ENCODE results near the gene WARS2.

DNA sequence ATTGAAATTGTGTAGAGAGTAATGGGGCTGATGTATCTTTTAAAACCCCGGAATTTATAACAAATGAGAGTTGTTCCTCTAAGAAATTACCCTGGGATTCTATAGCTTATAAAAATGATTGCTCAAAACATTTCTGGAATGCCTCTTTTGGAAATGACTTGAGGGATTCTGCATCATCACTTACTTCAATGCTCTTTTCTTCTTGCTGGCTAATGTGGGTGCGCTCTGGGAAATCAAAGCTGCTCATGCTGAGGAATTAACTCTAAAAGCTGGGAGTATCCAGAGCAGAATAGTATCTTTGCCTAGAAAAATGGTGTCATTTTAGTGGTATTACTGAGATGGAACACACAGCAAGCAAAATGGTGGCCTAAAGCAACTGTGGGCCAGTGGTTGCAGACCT is 129.3 kb downstream of the WARS2 start:
- TF ChIP-seq, protein P1, sequence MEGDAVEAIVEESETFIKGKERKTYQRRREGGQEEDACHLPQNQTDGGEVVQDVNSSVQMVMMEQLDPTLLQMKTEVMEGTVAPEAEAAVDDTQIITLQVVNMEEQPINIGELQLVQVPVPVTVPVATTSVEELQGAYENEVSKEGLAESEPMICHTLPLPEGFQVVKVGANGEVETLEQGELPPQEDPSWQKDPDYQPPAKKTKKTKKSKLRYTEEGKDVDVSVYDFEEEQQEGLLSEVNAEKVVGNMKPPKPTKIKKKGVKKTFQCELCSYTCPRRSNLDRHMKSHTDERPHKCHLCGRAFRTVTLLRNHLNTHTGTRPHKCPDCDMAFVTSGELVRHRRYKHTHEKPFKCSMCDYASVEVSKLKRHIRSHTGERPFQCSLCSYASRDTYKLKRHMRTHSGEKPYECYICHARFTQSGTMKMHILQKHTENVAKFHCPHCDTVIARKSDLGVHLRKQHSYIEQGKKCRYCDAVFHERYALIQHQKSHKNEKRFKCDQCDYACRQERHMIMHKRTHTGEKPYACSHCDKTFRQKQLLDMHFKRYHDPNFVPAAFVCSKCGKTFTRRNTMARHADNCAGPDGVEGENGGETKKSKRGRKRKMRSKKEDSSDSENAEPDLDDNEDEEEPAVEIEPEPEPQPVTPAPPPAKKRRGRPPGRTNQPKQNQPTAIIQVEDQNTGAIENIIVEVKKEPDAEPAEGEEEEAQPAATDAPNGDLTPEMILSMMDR (IDR thresholded peaks at IDR 0.05): no peak
- TF ChIP-seq POLR2AphosphoS5 (IDR thresholded peaks at IDR 0.05) (no peak), POLR2A (IDR thresholded peaks at IDR 0.05) (no peak)
